GM23338 (cell line): Measurements from ENCODE around the gene NCSTN.

Experiments
- EZH2 ChIP-seq: fragments of 200-600 bp; sonication (generic); IDR thresholded peaks from one replicate; pipeline ENCODE4 v1.8.0; 2017; ENCODE audit warnings: antibody characterized with exemption, mild to moderate bottlenecking, low read depth; ENCODE audit not compliant: unreplicated experiment
- EZH2phosphoT487 ChIP-seq: fragments of 200-600 bp; sonication (generic); IDR thresholded peaks from one replicate; pipeline ENCODE4 v1.8.1; 2018; ENCODE audit warnings: antibody characterized with exemption; ENCODE audit not compliant: unreplicated experiment
- POLR2AphosphoS5 ChIP-seq: IDR thresholded peaks from 2 replicates; pipeline ENCODE4 v1.6.1; 2016; ENCODE audit warnings: antibody characterized with exemption, low read depth
- ZNF114 ChIP-seq: fragments of 250-450 bp; sonication (Bioruptor Pico); IDR thresholded peaks from 2 replicates; pipeline ENCODE4 v1.5.0; 2020; ENCODE audit warnings: mild to moderate bottlenecking, moderate library complexity
- TF ChIP-seq, protein P1 (sequence below), 2 experiments: fragments of 200-600 bp in 1 of 2; sonication (generic) in 1 of 2; conservative IDR thresholded peaks; 2 replicates each; pipeline versions ENCODE4 v1.5.1 to v1.6.1; 2016 to 2017; ENCODE audit warnings: antibody characterized with exemption in 2 of 2, low read depth in 2 of 2, mild to moderate bottlenecking in 2 of 2, moderate library complexity in 1 of 2
- TF ChIP-seq, protein P2 (sequence below): IDR thresholded peaks from one replicate; pipeline ENCODE4 v1.6.1; 2018; ENCODE audit warnings: antibody characterized with exemption; ENCODE audit not compliant: unreplicated experiment

DNA sequence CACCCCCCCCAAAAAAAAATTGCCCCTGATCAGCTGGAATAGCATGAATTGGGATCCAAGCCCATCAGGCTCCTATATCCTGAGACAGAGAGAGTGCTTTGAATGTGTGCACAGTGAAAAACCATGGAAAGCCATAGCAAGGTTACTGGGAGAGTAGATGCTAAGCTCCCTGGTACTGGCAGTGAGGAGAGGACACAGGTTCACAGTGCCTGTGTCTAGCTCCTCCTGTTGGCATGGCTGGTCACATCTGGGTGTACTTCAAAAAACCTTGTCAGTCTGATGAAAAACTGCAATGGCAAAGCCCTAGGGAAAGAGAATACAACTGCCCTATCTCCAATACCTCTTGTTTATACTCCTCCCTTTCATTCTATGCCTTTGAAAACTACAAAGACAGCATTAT lies 13.1 kb upstream of the NCSTN start:
- TF ChIP-seq, protein P1, sequence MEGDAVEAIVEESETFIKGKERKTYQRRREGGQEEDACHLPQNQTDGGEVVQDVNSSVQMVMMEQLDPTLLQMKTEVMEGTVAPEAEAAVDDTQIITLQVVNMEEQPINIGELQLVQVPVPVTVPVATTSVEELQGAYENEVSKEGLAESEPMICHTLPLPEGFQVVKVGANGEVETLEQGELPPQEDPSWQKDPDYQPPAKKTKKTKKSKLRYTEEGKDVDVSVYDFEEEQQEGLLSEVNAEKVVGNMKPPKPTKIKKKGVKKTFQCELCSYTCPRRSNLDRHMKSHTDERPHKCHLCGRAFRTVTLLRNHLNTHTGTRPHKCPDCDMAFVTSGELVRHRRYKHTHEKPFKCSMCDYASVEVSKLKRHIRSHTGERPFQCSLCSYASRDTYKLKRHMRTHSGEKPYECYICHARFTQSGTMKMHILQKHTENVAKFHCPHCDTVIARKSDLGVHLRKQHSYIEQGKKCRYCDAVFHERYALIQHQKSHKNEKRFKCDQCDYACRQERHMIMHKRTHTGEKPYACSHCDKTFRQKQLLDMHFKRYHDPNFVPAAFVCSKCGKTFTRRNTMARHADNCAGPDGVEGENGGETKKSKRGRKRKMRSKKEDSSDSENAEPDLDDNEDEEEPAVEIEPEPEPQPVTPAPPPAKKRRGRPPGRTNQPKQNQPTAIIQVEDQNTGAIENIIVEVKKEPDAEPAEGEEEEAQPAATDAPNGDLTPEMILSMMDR (conservative IDR thresholded peaks at IDR 0.05; ENCODE audit: low read depth in 2 of 2) = no peak; a peak in 1 of 4 replicates
- TF ChIP-seq EZH2 (no peak), EZH2phosphoT487 (no peak), POLR2AphosphoS5 (no peak), ZNF114 (CRISPR knock-in tag) (no peak)
- TF ChIP-seq, protein P2, sequence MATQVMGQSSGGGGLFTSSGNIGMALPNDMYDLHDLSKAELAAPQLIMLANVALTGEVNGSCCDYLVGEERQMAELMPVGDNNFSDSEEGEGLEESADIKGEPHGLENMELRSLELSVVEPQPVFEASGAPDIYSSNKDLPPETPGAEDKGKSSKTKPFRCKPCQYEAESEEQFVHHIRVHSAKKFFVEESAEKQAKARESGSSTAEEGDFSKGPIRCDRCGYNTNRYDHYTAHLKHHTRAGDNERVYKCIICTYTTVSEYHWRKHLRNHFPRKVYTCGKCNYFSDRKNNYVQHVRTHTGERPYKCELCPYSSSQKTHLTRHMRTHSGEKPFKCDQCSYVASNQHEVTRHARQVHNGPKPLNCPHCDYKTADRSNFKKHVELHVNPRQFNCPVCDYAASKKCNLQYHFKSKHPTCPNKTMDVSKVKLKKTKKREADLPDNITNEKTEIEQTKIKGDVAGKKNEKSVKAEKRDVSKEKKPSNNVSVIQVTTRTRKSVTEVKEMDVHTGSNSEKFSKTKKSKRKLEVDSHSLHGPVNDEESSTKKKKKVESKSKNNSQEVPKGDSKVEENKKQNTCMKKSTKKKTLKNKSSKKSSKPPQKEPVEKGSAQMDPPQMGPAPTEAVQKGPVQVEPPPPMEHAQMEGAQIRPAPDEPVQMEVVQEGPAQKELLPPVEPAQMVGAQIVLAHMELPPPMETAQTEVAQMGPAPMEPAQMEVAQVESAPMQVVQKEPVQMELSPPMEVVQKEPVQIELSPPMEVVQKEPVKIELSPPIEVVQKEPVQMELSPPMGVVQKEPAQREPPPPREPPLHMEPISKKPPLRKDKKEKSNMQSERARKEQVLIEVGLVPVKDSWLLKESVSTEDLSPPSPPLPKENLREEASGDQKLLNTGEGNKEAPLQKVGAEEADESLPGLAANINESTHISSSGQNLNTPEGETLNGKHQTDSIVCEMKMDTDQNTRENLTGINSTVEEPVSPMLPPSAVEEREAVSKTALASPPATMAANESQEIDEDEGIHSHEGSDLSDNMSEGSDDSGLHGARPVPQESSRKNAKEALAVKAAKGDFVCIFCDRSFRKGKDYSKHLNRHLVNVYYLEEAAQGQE = no peak
